Endothelial cell of umbilical vein (primary cell): ENCODE data around the gene OSGEP. TPM values are rescaled to one million over a fixed set of nuclear protein-coding genes. Genes with fewer than 3 reads are reported as not detected.

Experiments
- BruUV-seq: library from RNA; stranded (reverse); fragments of 400-500 nt; replicated peaks from 2 replicates; lab custom pipeline; 2021; lab: Mats Ljungman, UMichigan
- CTCF ChIA-PET: fragments of 300-600, 350-600 bp; sonication (Branson Sonifier 250); formaldehyde crosslinking; loops from one replicate; lab custom pipeline; 2021; ENCODE audit warnings: antibody characterized with exemption, inconsistent platforms; lab: Charles Lee
- POLR2A ChIA-PET: fragments of 300-600, 350-600 bp; sonication (Branson Sonifier 250); formaldehyde crosslinking; loops from one replicate; lab custom pipeline; 2021; ENCODE audit warnings: antibody characterized with exemption, inconsistent platforms; lab: Charles Lee
- DNase-seq: peaks from one replicate; pipeline ENCODE4 v3.0.0-alpha.2; 2011; ENCODE audit warnings: low read depth, low spot score
- FAIRE-seq: peaks from 2 replicates; lab custom pipeline; 2011; peaks lifted over from hg19 to GRCh38; lab: Jason Lieb, UNC
- H2AFZ ChIP-seq: 2 replicates; pipeline ENCODE4 v1.6.0; 2012; ENCODE audit warnings: low read depth, low read length, control low read depth, inconsistent platforms
- H3K27ac ChIP-seq: 2 replicates; pipeline ENCODE4 v1.5.1; 2011; ENCODE audit warnings: low read depth, mild to moderate bottlenecking, control low read depth, low read length, moderate library complexity; ENCODE audit not compliant: insufficient read depth
- H3K27me3 ChIP-seq, 2 experiments: 2 replicates each; pipeline versions ENCODE4 v1.6.0 to v1.6.1; 2011; ENCODE audit warnings: low read length in 2 of 2, mixed read lengths in 1 of 2; ENCODE audit not compliant: control insufficient read depth in 2 of 2, insufficient read depth in 2 of 2
- H3K36me3 ChIP-seq, 2 experiments: 2 replicates in 1 of 2; 3 replicates in 1 of 2; pipeline ENCODE4 v1.5.1; 2011; ENCODE audit warnings: low read length in 2 of 2, mild to moderate bottlenecking in 1 of 2, moderate library complexity in 1 of 2; ENCODE audit not compliant: control insufficient read depth in 2 of 2, insufficient read depth in 2 of 2; ENCODE audit errors: extremely low read depth in 1 of 2
- H3K4me1 ChIP-seq: 3 replicates; pipeline ENCODE4 v1.5.1; 2011; ENCODE audit warnings: mild to moderate bottlenecking, low read length; ENCODE audit not compliant: control insufficient read depth, insufficient read depth; ENCODE audit errors: extremely low read depth
- H3K4me2 ChIP-seq: 2 replicates; pipeline ENCODE4 v1.6.1; 2011; ENCODE audit warnings: low read length, control low read depth, mixed read lengths; ENCODE audit not compliant: insufficient read depth
- H3K4me3 ChIP-seq, 3 experiments: fragments of 200-600 bp in 1 of 3; sonication (generic), shearing (Covaris generic) in 1 of 3; replicated peaks in 1 of 3; 2 replicates each; pipeline ENCODE4 v1.5.1; 2011 to 2016; ENCODE audit warnings: control low read depth in 3 of 3, low read length in 3 of 3, mild to moderate bottlenecking in 2 of 3, inconsistent platforms in 1 of 3, low read depth in 1 of 3, moderate library complexity in 1 of 3; ENCODE audit not compliant: insufficient read depth in 1 of 3
- H3K79me2 ChIP-seq: 2 replicates; pipeline ENCODE4 v1.6.0; 2012; ENCODE audit warnings: low read length, inconsistent platforms; ENCODE audit not compliant: control insufficient read depth, insufficient read depth
- H3K9ac ChIP-seq: replicated peaks from 2 replicates; pipeline ENCODE3; 2011; ENCODE audit warnings: low read length, control low read depth; ENCODE audit not compliant: insufficient read depth; ENCODE audit errors: extremely low read depth
- H3K9me1 ChIP-seq: replicated peaks from 3 replicates; pipeline ENCODE4 v1.6.0; 2011; ENCODE audit warnings: mild to moderate bottlenecking, low read length; ENCODE audit not compliant: control insufficient read depth, insufficient read depth; ENCODE audit errors: extremely low read depth
- H3K9me3 ChIP-seq: replicated peaks from 2 replicates; pipeline ENCODE4 v1.5.1; 2012; ENCODE audit warnings: low read length, inconsistent platforms; ENCODE audit not compliant: control insufficient read depth, insufficient read depth
- H4K20me1 ChIP-seq: replicated peaks from 2 replicates; pipeline ENCODE3; 2011; ENCODE audit warnings: mild to moderate bottlenecking, low read length; ENCODE audit not compliant: control insufficient read depth, insufficient read depth; ENCODE audit errors: extremely low read depth
- EZH2 ChIP-seq: IDR thresholded peaks from 2 replicates; pipeline ENCODE4 v1.6.1; 2012; ENCODE audit warnings: borderline replicate concordance, low read depth, mild to moderate bottlenecking, moderate library complexity, low read length, inconsistent platforms; ENCODE audit not compliant: severe bottlenecking
- FOS ChIP-seq: IDR thresholded peaks from 2 replicates; pipeline ENCODE4 v1.6.1; 2011; ENCODE audit warnings: mild to moderate bottlenecking, low read length, moderate library complexity, borderline replicate concordance; ENCODE audit not compliant: insufficient read depth
- GATA2 ChIP-seq: IDR thresholded peaks from 2 replicates; pipeline ENCODE4 v1.7.0; 2011; ENCODE audit warnings: low read depth, mild to moderate bottlenecking, moderate library complexity, mixed read lengths, low read length; ENCODE audit not compliant: insufficient read length, insufficient read depth
- JUN ChIP-seq: IDR thresholded peaks from 2 replicates; pipeline ENCODE4 v1.6.1; 2011; ENCODE audit warnings: borderline replicate concordance, low read depth; ENCODE audit not compliant: insufficient read length, insufficient read depth
- MYC ChIP-seq: IDR thresholded peaks from one replicate; pipeline ENCODE4 v1.6.1; 2011; ENCODE audit warnings: mild to moderate bottlenecking, low read depth, low read length
- POLR2A ChIP-seq: IDR thresholded peaks from 2 replicates; pipeline ENCODE4 v1.6.1; 2012; ENCODE audit warnings: low read depth, mild to moderate bottlenecking, control low read depth, low read length
- POLR2AphosphoS5 ChIP-seq: IDR thresholded peaks from 2 replicates; pipeline ENCODE4 v1.6.1; 2012; ENCODE audit warnings: low read depth, mild to moderate bottlenecking, control low read depth, low read length, moderate library complexity; ENCODE audit not compliant: insufficient read depth
- dilution Hi-C: fragments of 300-500 bp; cut with MboI; formaldehyde crosslinking; loops from one replicate; pipeline ENCODE4 v1.15.0; 2019; ENCODE audit warnings: low sequenced_read_pairs; ENCODE audit not compliant: extremely low pct_ligation_motif_present
- intact Hi-C: fragments of 100-400 bp; cut with micrococcal nuclease; formaldehyde crosslinking; loops from one replicate; pipeline ENCODE4 v1.10.0; 2022
- polyA plus RNA-seq, 4 experiments: library from polyadenylated mRNA; depleted of rRNA in 3 of 4; stranded (reverse) in 3 of 4; unstranded in 1 of 4; fragments of >200 nt; gene quantifications; 2 replicates each; pipeline versions ENCODE4 v1.2.1 to v1.2.3, GENCODE V29; 2011 to 2012; ENCODE audit warnings: missing spikeins in 1 of 4
- total RNA-seq: library from RNA; stranded (reverse); gene quantifications from 2 replicates; pipeline ENCODE4 v1.2.3, GENCODE V29; 2021
- TF ChIP-seq, protein P1 (sequence below): IDR thresholded peaks from 2 replicates; pipeline ENCODE4 v1.6.1; 2011; ENCODE audit not compliant: insufficient read depth, insufficient read length
- TF ChIP-seq, protein P2 (sequence below), 2 donors: IDR thresholded peaks; 1 replicate in 1 of 2; 2 replicates in 1 of 2; pipeline ENCODE4 v1.5.1; 2011; ENCODE audit warnings: low read length in 2 of 2, mild to moderate bottlenecking in 2 of 2, moderate library complexity in 2 of 2, control low read depth in 1 of 2, inconsistent platforms in 1 of 2, low read depth in 1 of 2; ENCODE audit not compliant: insufficient read depth in 1 of 2; ENCODE audit errors: extremely low read depth in 1 of 2

OSGEP gene
- total and polyA plus RNA-seq, 2 donors (not counting 3 experiments of a cell fraction or from before 2014, with no cell fraction given), result 41.8 to 100 TPM

DNA sequence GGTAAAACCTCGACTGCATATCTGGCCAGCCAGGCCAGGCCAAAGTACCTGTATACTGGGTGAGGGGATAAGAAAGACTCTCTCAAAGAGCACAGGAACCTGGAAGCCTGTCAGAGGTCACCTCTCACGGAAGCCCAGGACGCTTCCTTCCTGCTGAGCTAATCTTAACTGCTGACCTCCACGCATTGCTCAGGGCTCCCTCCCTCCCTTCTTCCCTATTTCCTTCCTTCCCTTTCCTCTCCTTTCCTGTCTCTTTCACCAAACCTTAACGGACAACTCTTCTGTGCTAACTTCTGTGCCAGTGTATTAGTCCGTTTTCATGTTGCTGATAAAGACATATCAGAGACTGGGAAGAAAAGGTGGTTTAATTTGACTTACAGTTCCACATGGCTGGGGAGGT, 36.0 kb upstream of the OSGEP start:
- Histone ChIP-seq H3K4me1 (peaks cover 10% of the 10 kb centered on the region), H3K27me3 (peaks cover 0 to 2% of the 10 kb centered on the region in 2 experiments), H2AFZ (peak overlapping the region; percentile 59), H3K27ac (no peak overlapping the region), H3K4me3 (no peak overlapping the region), H3K79me2 (no peaks in the 10 kb centered on the region), H3K36me3 (no peaks in the 10 kb centered on the region), H3K4me2 (no peak overlapping the region), H4K20me1 (no peaks in the 10 kb centered on the region), H3K9me1 (no peaks in the 10 kb centered on the region), H3K9me3 (no peaks in the 10 kb centered on the region), H3K9ac (no peak overlapping the region)
- no peak for FAIRE-seq
- TF ChIP-seq, protein P1, sequence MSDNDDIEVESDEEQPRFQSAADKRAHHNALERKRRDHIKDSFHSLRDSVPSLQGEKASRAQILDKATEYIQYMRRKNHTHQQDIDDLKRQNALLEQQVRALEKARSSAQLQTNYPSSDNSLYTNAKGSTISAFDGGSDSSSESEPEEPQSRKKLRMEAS, result no peak
- TF ChIP-seq EZH2, result no peak
- no peak for TF ChIP-seq JUN
- TF ChIP-seq FOS, result no peak
- TF ChIP-seq, protein P2, sequence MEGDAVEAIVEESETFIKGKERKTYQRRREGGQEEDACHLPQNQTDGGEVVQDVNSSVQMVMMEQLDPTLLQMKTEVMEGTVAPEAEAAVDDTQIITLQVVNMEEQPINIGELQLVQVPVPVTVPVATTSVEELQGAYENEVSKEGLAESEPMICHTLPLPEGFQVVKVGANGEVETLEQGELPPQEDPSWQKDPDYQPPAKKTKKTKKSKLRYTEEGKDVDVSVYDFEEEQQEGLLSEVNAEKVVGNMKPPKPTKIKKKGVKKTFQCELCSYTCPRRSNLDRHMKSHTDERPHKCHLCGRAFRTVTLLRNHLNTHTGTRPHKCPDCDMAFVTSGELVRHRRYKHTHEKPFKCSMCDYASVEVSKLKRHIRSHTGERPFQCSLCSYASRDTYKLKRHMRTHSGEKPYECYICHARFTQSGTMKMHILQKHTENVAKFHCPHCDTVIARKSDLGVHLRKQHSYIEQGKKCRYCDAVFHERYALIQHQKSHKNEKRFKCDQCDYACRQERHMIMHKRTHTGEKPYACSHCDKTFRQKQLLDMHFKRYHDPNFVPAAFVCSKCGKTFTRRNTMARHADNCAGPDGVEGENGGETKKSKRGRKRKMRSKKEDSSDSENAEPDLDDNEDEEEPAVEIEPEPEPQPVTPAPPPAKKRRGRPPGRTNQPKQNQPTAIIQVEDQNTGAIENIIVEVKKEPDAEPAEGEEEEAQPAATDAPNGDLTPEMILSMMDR (IDR thresholded peaks at IDR 0.05; ENCODE audit: extremely low read depth in 1 of 2, insufficient read depth in 1 of 2, low read depth in 1 of 2, low read length in 2 of 2), result no peak
- no peak for TF ChIP-seq POLR2A
- no peak for TF ChIP-seq POLR2AphosphoS5
- TF ChIP-seq GATA2, result no peak
- no peak for TF ChIP-seq MYC
- no TSS peak for BruUV-seq
- POLR2A ChIA-PET, result no interaction called here
- DNase-seq, result no peak
- CTCF ChIA-PET, result no interaction called here
- dilution Hi-C loops, result no loop called here
- intact Hi-C loops, result no loop called here
